A549 (cell line): ENCODE measurements around the gene PCNX1.

Source experiments
- HOXA7 ChIP-seq: fragments of 250-450 bp; sonication (Bioruptor Pico); IDR thresholded peaks from 2 replicates; pipeline ENCODE4 v1.5.0; 2020; ENCODE audit warnings: mild to moderate bottlenecking, moderate library complexity
- RCOR1 ChIP-seq: fragments of 150-350 bp; IDR thresholded peaks from 2 replicates; pipeline ENCODE4 v1.6.1; 2014; ENCODE audit warnings: antibody characterized with exemption, low read length, low read depth
- TF ChIP-seq, protein P1 (sequence below): fragments of >200 bp; sonication (Bioruptor Twin); formaldehyde crosslinking; IDR thresholded peaks from 3 replicates; pipeline ENCODE4 v1.5.1; 2016
- TF ChIP-seq, protein P2 (sequence below): fragments of 450-650 bp; IDR thresholded peaks from 2 replicates; pipeline ENCODE4 v1.6.1; 2014; ENCODE audit warnings: antibody characterized with exemption
- TF ChIP-seq, protein P3 (sequence below): IDR thresholded peaks from 2 replicates; pipeline ENCODE4 v1.6.1; 2012

DNA sequence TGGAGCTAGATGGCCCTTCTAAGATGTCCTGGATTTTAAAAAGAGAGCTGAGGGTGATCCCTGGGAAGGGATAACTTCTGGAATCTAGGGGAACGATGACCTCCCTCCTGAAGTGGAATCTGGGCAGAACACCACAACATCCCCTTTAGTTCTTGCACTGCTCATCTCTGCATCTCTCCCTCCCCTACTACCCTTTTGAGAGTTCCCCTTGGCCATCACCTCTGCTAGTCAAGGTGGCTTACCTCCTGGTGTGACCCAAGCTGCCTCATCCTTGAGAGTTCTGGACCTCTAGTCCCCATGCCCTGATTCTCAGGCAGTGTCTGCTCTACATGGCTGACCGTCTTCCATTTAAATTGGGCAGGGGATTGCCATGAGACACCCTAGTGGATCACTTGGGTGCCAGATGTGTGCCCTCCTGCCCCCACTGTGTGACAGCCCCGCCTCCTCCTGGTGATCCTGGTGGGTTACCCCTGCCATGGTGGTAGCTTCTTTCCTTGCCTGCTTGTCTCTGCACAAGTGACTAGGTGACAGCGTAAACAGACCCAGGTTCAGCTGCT, 216.4 kb downstream of the PCNX1 start:
- TF ChIP-seq RCOR1 (no peak), HOXA7 (no peak)
- TF ChIP-seq, protein P1, sequence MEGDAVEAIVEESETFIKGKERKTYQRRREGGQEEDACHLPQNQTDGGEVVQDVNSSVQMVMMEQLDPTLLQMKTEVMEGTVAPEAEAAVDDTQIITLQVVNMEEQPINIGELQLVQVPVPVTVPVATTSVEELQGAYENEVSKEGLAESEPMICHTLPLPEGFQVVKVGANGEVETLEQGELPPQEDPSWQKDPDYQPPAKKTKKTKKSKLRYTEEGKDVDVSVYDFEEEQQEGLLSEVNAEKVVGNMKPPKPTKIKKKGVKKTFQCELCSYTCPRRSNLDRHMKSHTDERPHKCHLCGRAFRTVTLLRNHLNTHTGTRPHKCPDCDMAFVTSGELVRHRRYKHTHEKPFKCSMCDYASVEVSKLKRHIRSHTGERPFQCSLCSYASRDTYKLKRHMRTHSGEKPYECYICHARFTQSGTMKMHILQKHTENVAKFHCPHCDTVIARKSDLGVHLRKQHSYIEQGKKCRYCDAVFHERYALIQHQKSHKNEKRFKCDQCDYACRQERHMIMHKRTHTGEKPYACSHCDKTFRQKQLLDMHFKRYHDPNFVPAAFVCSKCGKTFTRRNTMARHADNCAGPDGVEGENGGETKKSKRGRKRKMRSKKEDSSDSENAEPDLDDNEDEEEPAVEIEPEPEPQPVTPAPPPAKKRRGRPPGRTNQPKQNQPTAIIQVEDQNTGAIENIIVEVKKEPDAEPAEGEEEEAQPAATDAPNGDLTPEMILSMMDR: no peak
- TF ChIP-seq, protein P2, sequence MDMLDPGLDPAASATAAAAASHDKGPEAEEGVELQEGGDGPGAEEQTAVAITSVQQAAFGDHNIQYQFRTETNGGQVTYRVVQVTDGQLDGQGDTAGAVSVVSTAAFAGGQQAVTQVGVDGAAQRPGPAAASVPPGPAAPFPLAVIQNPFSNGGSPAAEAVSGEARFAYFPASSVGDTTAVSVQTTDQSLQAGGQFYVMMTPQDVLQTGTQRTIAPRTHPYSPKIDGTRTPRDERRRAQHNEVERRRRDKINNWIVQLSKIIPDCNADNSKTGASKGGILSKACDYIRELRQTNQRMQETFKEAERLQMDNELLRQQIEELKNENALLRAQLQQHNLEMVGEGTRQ: no peak
- TF ChIP-seq, protein P3, sequence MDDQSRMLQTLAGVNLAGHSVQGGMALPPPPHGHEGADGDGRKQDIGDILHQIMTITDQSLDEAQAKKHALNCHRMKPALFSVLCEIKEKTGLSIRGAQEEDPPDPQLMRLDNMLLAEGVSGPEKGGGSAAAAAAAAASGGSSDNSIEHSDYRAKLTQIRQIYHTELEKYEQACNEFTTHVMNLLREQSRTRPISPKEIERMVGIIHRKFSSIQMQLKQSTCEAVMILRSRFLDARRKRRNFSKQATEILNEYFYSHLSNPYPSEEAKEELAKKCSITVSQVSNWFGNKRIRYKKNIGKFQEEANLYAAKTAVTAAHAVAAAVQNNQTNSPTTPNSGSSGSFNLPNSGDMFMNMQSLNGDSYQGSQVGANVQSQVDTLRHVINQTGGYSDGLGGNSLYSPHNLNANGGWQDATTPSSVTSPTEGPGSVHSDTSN: no peak
